T47D (cell line): Measurements from ENCODE around the gene TUBB2B.

ENCODE experiments used
- DNase-seq, 2 experiments: peaks; one replicate each; pipeline versions ENCODE4 v3.0.0 to v3.0.0-alpha.2; 2011 to 2012; ENCODE audit warnings: low read depth in 1 of 2, low spot score in 1 of 2
- JUND ChIP-seq: IDR thresholded peaks from 2 replicates; pipeline ENCODE4 v1.6.1; 2012; ENCODE audit warnings: low read depth
- in situ Hi-C: cut with HindIII; loops from 2 replicates; pipeline ENCODE4 v1.10.0; 2016; ENCODE audit warnings: low sequenced_read_pairs, low pct_unique_long_range_greater_than_20kb

TUBB2B gene

DNA sequence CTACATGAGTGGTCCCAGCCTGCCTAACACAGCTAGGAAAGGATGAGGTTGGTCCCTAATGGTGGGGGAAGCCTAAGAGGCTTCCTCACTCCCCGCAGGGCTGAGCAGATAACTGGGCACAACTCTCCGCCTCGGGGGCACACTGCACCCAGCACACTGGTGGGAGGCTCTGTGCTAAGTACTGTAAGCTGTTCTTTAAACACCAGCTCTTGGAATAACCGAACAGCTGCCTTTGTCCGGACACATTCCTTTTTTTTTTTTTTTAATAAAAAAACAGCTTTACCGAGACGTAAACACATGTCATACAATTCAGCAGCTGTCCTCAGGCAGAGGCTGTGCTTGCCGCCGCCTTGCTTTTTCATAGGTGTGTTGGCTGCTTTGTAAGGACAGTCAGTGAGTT lies 38.2 kb upstream of the TUBB2B start:
- in situ Hi-C loops = no loop called here
- DNase-seq = no peak
- TF ChIP-seq JUND = no peak

- no peak for TF ChIP-seq JUND
- in situ Hi-C loops = no loop called here
- no peak for DNase-seq
These were observed 36.9 kb upstream of the TUBB2B start for GRCh38 chr6:3264356-3264755.

- no peak for DNase-seq
- TF ChIP-seq JUND = no peak
- in situ Hi-C loops = no loop called here
These were observed 35.6 kb upstream of the TUBB2B start for GRCh38 chr6:3263096-3263495.

- TF ChIP-seq JUND = no peak
- no peak for DNase-seq
- in situ Hi-C loops = no loop called here
These were observed 34.5 kb upstream of the TUBB2B start for GRCh38 chr6:3261921-3262320.

- TF ChIP-seq JUND = no peak
- DNase-seq = no peak
- in situ Hi-C loops = no loop called here
These were observed 34.0 kb upstream of the TUBB2B start for GRCh38 chr6:3261518-3261820.

DNA sequence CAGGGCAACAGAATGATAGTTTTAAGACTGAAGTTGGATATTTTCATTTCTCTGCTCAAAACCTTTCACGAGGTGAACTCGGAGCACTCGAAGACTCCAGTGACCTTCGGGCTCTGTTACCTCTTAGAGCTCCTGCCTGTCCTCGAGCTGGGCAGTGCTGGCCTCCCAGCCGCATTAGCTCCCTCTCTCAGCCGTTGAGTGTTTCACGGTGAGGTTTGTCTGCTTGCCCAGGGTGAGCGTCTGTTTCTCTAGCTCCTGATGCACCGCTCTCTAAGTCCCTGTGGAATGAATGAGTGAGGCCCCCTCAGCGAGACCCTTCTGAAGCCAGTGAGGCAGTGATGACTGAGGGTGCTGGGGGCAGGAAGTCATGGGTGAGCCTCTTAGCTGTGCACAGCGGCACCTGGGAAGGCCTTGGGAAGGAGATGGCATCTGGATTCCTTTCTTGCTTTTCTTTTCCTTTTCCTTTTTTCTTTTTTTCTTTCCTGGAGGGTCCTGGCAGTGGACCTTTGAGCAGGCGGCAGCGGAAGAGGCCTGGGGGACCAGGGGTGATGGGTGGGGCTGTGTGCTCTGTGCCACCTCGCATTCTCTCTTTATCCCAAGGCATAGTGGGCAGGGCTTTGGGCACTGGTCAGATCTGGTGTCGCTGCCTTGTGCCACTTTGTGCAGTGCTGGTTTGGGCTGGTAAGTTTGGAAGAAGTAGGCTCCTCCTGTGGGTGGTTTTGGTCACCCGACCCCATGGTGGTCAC lies 33.5 kb upstream of the TUBB2B start:
- in situ Hi-C loops = no loop called here
- no peak for DNase-seq
- no peak for TF ChIP-seq JUND

- in situ Hi-C loops = no loop called here
- DNase-seq = no peak
- TF ChIP-seq JUND = no peak
These were observed 32.8 kb upstream of the TUBB2B start for GRCh38 chr6:3260296-3260695.

DNA sequence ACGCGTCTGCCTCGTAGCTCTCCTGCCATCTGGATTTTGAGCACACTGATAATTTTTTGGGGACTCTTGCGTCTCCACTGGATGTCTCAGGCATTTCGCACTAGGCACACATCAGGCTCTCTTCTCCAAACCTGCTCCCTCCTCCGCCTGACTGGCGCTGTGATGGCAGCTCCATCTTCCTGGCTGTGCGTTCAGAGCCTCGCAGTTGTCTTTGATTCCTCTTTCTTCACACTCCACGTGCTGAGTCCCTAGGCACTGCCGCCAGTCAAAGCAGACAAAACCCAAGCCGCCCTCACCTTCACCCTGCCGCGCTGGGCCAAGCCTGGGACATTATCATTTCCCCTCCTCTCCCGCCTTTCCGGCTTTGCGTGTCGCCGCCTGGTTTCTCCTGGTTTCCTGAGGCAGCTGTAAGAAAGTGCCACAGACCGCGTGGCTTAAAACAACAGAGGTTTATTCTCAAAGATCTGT lies 32.1 kb upstream of the TUBB2B start:
- in situ Hi-C loops = no loop called here
- DNase-seq = peak; percentile 48 to 62
- TF ChIP-seq JUND = no peak

DNA sequence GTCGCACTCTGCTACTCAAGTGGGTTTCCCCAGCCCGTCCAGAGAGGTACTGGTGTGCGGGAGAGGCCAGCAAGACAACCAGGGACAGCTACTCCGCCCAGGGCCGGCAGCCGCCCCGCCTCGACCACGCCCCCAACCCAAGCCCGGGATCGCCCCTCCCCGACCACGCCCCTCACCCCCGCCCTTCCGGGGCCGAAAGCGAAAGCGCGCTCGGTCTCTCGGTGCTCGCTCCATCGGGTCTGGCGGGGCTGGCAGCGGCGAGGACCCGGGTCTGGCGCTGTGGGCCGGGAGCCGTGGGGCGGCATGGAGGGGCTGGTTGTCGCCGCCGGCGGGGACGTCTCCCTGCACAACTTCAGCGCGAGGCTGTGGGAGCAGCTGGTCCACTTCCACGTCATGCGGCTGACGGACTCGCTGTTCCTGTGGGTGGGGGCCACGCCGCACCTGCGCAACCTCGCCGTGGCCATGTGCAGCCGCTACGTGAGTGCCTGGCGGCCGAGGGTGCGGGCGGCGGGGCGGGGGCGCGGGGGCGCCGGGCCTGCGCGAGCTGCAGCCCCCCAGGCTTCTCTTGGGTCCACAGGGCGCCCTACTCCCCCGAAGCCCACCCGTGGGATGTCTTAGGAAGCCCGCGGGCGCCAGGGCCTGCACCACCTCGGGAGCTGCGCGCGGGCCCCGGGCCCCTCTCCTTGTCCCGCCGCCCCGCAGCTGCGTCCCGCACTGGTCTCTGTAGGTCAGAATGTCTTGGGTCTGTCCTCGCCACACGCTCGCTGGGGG lies 31.5 kb upstream of the TUBB2B start, which contains the start of gene PSMG4:
Gene PSMG4 (plus strand): TSS at position 228 of the 771 bp plus-strand sequence. CDS start 76 bp downstream, at position 304.
- no peak for TF ChIP-seq JUND
- peak; percentile 92 to 93 for DNase-seq
- in situ Hi-C loops = no loop called here

- in situ Hi-C loops = no loop called here
- TF ChIP-seq JUND = no peak
These were observed 30.7 kb upstream of the TUBB2B start for GRCh38 chr6:3258201-3258600.

DNA sequence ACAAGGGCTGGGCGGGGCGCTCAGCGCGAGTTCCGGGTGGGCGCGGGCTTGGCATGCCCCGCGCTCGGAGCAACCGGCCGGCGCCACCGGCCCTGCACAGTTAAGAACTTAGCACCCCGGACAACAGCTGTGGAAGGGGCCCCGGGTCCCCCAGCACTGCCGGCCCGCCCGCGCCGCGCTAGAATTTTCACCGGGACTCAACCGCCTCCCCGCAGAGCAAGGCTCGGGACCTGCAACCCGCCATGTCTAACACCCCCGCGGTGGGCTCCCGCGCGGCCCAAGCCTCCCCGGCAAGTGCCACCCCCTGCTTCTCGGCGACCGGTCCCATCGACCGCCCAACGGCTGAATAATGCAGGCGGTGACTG lies 26.1 kb upstream of the TUBB2B start:
- no peak for DNase-seq
- in situ Hi-C loops = no loop called here

More at GRCh38 chr6:3258201-3258600, 30.7 kb upstream of the TUBB2B start:
- no peak for DNase-seq

DNA sequence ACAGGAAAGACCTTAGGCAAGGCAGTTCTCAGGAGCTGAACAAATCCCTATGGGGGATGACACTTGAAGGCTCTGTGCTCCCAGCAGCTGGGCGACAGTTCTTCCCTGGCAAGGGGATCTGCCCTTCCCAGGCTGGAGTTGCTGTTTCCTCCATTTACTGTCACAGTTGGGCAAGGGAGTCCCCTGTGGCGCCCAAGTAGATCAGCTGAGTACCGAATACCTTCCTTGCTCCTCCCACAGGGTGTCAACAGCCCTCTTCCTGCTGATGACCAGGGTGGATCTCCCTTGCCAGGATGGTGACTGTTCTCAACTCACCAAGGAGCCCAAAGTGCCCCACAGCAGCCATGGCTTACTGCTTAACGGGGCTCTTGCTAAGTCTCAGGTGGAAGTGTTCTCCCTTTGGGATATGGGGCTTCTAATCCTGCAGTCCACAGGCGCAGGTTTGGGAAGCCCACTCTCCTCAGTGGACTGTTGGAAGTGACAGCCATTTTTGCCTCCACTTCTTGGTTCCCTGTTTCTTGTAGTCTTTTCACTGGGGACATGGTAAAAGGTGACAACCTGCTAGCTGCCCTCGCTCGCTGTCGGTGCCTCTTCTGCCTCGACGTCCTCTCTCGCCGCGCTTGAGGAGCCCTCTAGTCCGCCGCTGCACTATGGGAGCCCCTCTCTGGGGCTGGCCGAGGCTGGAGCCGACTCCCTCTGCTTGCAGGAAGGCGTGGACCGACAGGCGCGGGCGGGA lies 25.6 kb upstream of the TUBB2B start:
- in situ Hi-C loops = no loop called here
- no peak for DNase-seq
- TF ChIP-seq JUND = no peak

More for the DNA sequence above, 26.1 kb upstream of the TUBB2B start:
- no peak for TF ChIP-seq JUND

GRCh38 chr6:3252369-3252768 lies 24.9 kb upstream of the TUBB2B start:
- DNase-seq = no peak
- in situ Hi-C loops = no loop called here
- no peak for TF ChIP-seq JUND
